CD4-positive, alpha-beta T cell (primary cell): ENCODE measurements around the gene PPFIBP2. TPM values are rescaled to one million over a fixed set of nuclear protein-coding genes. Genes with fewer than 3 reads are reported as not detected.

Source experiments
- ATAC-seq: fragments of 200-7000 bp; cut with Tn5 transposase; one replicate; pipeline ENCODE4 v1.10.0; 2022; ENCODE audit warnings: mild to moderate bottlenecking; ENCODE audit not compliant: poor library complexity
- CTCF ChIA-PET: fragments of 350-600 bp; sonication (Branson Sonifier 250); formaldehyde crosslinking; loops from one replicate; lab custom pipeline; 2021; ENCODE audit warnings: antibody characterized with exemption, inconsistent platforms; lab: Charles Lee
- POLR2A ChIA-PET: fragments of 350-600 bp; sonication (Branson Sonifier 250); formaldehyde crosslinking; loops from one replicate; lab custom pipeline; 2021; ENCODE audit warnings: antibody characterized with exemption, inconsistent platforms; lab: Charles Lee
- DNase-seq, 14 experiments: peaks; one replicate each; pipeline ENCODE4 v3.0.0-alpha.2; 2013 to 2020; ENCODE audit warnings: mixed read lengths in 2 of 14
- H3K27ac ChIP-seq, 2 donors: one replicate each; pipeline versions ENCODE4 v1.5.1 to v1.7.0; 2013; ENCODE audit warnings: low read length in 2 of 2, low read depth in 1 of 2, mild to moderate bottlenecking in 1 of 2
- H3K27me3 ChIP-seq, 2 experiments: 1 replicate in 1 of 2; 2 replicates in 1 of 2; pipeline versions ENCODE4 v1.6.1 to v1.7.0; 2013; ENCODE audit warnings: low read length in 2 of 2, control low read depth in 1 of 2, mild to moderate bottlenecking in 1 of 2, moderate library complexity in 1 of 2; ENCODE audit not compliant: insufficient read depth in 2 of 2, control insufficient read depth in 1 of 2
- H3K36me3 ChIP-seq: one replicate; pipeline ENCODE4 v1.6.1; 2013; ENCODE audit warnings: low read length, control low read depth; ENCODE audit not compliant: insufficient read depth
- H3K4me1 ChIP-seq: one replicate; pipeline ENCODE4 v1.6.1; 2013; ENCODE audit warnings: low read length, control low read depth; ENCODE audit not compliant: insufficient read depth
- H3K4me3 ChIP-seq: one replicate; pipeline ENCODE4 v1.5.1; 2013; ENCODE audit warnings: mild to moderate bottlenecking, low read length, moderate library complexity
- H3K9me3 ChIP-seq, 2 experiments: 1 replicate in 1 of 2; 2 replicates in 1 of 2; pipeline versions ENCODE4 v1.6.1 to v1.7.0; 2013; ENCODE audit warnings: low read length in 2 of 2, mild to moderate bottlenecking in 2 of 2, control low read depth in 1 of 2, moderate library complexity in 1 of 2; ENCODE audit not compliant: control insufficient read depth in 1 of 2, insufficient read depth in 1 of 2
- H3K27ac Mint-ChIP-seq: one replicate; pipeline ENCODE4 v1.8.0; 2020; ENCODE audit warnings: mixed read lengths
- H3K27me3 Mint-ChIP-seq: one replicate; pipeline ENCODE4 v1.8.0; 2021; ENCODE audit warnings: mixed read lengths
- H3K36me3 Mint-ChIP-seq: one replicate; pipeline ENCODE4 v1.8.0; 2021; ENCODE audit warnings: low read depth, mixed read lengths
- H3K4me1 Mint-ChIP-seq: one replicate; pipeline ENCODE4 v1.8.0; 2021; ENCODE audit warnings: low read depth, mixed read lengths
- H3K4me3 Mint-ChIP-seq: one replicate; pipeline ENCODE4 v1.8.0; 2020; ENCODE audit warnings: mild to moderate bottlenecking, mixed read lengths
- H3K9me3 Mint-ChIP-seq: one replicate; pipeline ENCODE4 v1.8.0; 2020; ENCODE audit warnings: mixed read lengths
- CTCF ChIP-seq: fragments of 200-600 bp; IDR thresholded peaks from one replicate; pipeline ENCODE4 v1.8.0; 2022; ENCODE audit warnings: antibody characterized with exemption, mild to moderate bottlenecking
- intact Hi-C, 2 experiments: fragments of 100-400 bp; cut with DNase I in 1 of 2; cut with micrococcal nuclease in 1 of 2; formaldehyde crosslinking; loops; one replicate each; pipeline versions ENCODE4 v1.15.1 to v1.9.0; 2023 to 2025; cut with DNase I, micrococcal nuclease
- total RNA-seq, 174 experiments: library from RNA in 2 of 174; stranded (reverse) in 2 of 174; gene quantifications; one replicate each; pipeline ENCODE4 v1.2.3 and lab custom pipeline; 2021 to 2026

The PPFIBP2 gene
- total RNA-seq, 2 experiments from 2014 or later = 27.0 to 35.9 TPM

GRCh38 chr11:7471071-7471470 lies 42.7 kb upstream of the PPFIBP2 start:
- DNase-seq = no peak
- Histone ChIP-seq H3K27ac (no peak overlapping the region), H3K9me3 (no peaks in the 10 kb centered on the region), H3K36me3 (no peaks in the 10 kb centered on the region), H3K4me3 (no peak overlapping the region), H3K27me3 (no peaks in the 10 kb centered on the region), H3K4me1 (no peaks in the 10 kb centered on the region)
- H3K9me3 Mint-ChIP-seq = no peaks in the 10 kb centered on the region
- no peak overlapping the region for H3K27ac Mint-ChIP-seq
- no peaks in the 10 kb centered on the region for H3K4me1 Mint-ChIP-seq
- H3K4me3 Mint-ChIP-seq = no peak overlapping the region
- ChIA-PET CTCF (interaction anchor here (0.7 kb wide), 1 partner anchor 629 kb away, joined by 4 read pairs; no protein-coding TSS in a partner anchor), POLR2A (no interaction called here)
- ATAC-seq = no peak
- intact Hi-C loops = no loop called here
- no peak for TF ChIP-seq CTCF
- no peaks in the 10 kb centered on the region for H3K27me3 Mint-ChIP-seq
- no peaks in the 10 kb centered on the region for H3K36me3 Mint-ChIP-seq

DNA sequence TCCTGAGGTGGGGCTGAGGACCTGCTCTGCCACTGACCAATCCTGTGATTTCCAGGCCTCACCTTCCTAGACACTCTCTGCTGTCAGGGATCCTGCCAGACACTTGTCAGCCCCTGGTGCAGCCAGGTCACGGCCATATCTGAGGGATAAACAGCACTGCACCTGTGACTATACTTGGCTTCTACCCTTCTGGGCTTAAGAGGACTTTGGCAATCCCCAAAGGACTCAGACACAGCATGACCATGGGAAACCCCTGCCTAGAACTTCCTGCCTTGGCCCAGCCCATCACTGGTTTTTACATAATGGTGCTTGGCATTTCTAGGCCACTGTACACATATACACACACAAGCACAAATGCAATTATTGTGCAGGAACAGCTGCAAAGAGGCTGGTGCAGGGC lies 40.1 kb upstream of the PPFIBP2 start:
- CTCF ChIA-PET = no interaction called here
- ATAC-seq (no peak), DNase-seq (no peak)
- TF ChIP-seq CTCF = no peak
- H3K27me3 ChIP-seq = no peaks in the 10 kb centered on the region
- POLR2A ChIA-PET = no interaction called here
- no peaks in the 10 kb centered on the region for H3K4me1 ChIP-seq
- Mint-ChIP-seq H3K9me3 (no peaks in the 10 kb centered on the region), H3K36me3 (no peaks in the 10 kb centered on the region), H3K4me3 (no peak overlapping the region), H3K4me1 (no peaks in the 10 kb centered on the region), H3K27ac (no peak overlapping the region), H3K27me3 (no peaks in the 10 kb centered on the region)
- H3K9me3 ChIP-seq = no peaks in the 10 kb centered on the region
- H3K4me3 ChIP-seq = no peak overlapping the region
- intact Hi-C loops = no loop called here
- no peak overlapping the region for H3K27ac ChIP-seq
- H3K36me3 ChIP-seq = no peaks in the 10 kb centered on the region

- Histone ChIP-seq H3K36me3 (no peaks in the 10 kb centered on the region), H3K4me1 (no peaks in the 10 kb centered on the region), H3K9me3 (no peaks in the 10 kb centered on the region), H3K27ac (no peak overlapping the region), H3K4me3 (no peak overlapping the region), H3K27me3 (peaks cover 0 to 2% of the 10 kb centered on the region in 2 experiments)
- Mint-ChIP-seq H3K36me3 (no peaks in the 10 kb centered on the region), H3K27me3 (no peaks in the 10 kb centered on the region), H3K4me3 (no peak overlapping the region), H3K27ac (no peak overlapping the region), H3K9me3 (no peaks in the 10 kb centered on the region), H3K4me1 (no peaks in the 10 kb centered on the region)
- CTCF ChIA-PET = interaction anchor here (1.5 kb wide), 1 partner anchor 10 kb away, joined by 3 read pairs; no protein-coding TSS in a partner anchor
- ATAC-seq (no peak), DNase-seq (no peak)
- POLR2A ChIA-PET = no interaction called here
- TF ChIP-seq CTCF = no peak
- intact Hi-C loops = no loop called here
These were observed 33.7 kb upstream of the PPFIBP2 start for GRCh38 chr11:7480113-7480512.
